DOHH2 (cell line): ENCODE data around the gene SFT2D2.

Experiments used
- CTCF ChIP-seq: fragments of 200-600 bp; sonication (generic); IDR thresholded peaks from one replicate; pipeline ENCODE4 v1.5.1; 2014; ENCODE audit warnings: antibody characterized with exemption, mild to moderate bottlenecking, low read depth, low read length; ENCODE audit not compliant: poor library complexity, severe bottlenecking
- EZH2phosphoT487 ChIP-seq: fragments of 200-600 bp; sonication (generic); IDR thresholded peaks from 2 replicates; pipeline ENCODE4 v1.6.1; 2017; ENCODE audit warnings: borderline replicate concordance, mild to moderate bottlenecking, antibody characterized with exemption, low read length, moderate library complexity, mixed read lengths

GRCh38 chr1:168243198-168243597 is 17.4 kb downstream of the SFT2D2 start:
- TF ChIP-seq CTCF: no peak
- no peak for TF ChIP-seq EZH2phosphoT487
